Smooth muscle cell (in vitro differentiated cells): Measurements from ENCODE around the gene FER. TPM values are rescaled to one million over a fixed set of nuclear protein-coding genes. Genes with fewer than 3 reads are reported as not detected.
"Not testable (repeated sequence)": the region's sequence is repeated elsewhere in the genome, so short reads cannot be mapped to it uniquely, and the experiment has no call there.

Experiments used
- DNase-seq: peaks from one replicate; lab custom pipeline; 2025; ENCODE audit not compliant: unreplicated experiment; lab: John Stamatoyannopoulos, UW
- H2AFZ ChIP-seq: fragments of 200-600 bp; sonication (generic); 2 replicates; pipeline ENCODE4 v1.6.0; 2016; ENCODE audit warnings: antibody characterized with exemption, low read depth, mild to moderate bottlenecking
- H3F3A ChIP-seq: fragments of 200-600 bp; sonication (generic); 2 replicates; pipeline ENCODE4 v1.6.0; 2017; ENCODE audit warnings: antibody characterized with exemption, low read depth
- H3K27ac ChIP-seq: fragments of 200-600 bp; sonication (generic); 2 replicates; pipeline ENCODE4 v1.5.1; 2016; ENCODE audit warnings: low read depth, mild to moderate bottlenecking
- H3K27me3 ChIP-seq: fragments of 200-600 bp; sonication (generic); 2 replicates; pipeline ENCODE4 v1.6.1; 2016; ENCODE audit warnings: low read depth, mild to moderate bottlenecking
- H3K36me3 ChIP-seq: fragments of 200-600 bp; sonication (generic); 2 replicates; pipeline ENCODE4 v1.5.1; 2016; ENCODE audit warnings: low read depth
- H3K4me1 ChIP-seq: fragments of 200-600 bp; sonication (generic); 2 replicates; pipeline ENCODE4 v1.5.1; 2016; ENCODE audit warnings: low read depth
- H3K4me2 ChIP-seq: fragments of 200-600 bp; sonication (generic); 2 replicates; pipeline ENCODE4 v1.6.0; 2016; ENCODE audit warnings: mild to moderate bottlenecking
- H3K4me3 ChIP-seq: fragments of 200-600 bp; sonication (generic); 2 replicates; pipeline ENCODE4 v1.5.1; 2016; ENCODE audit warnings: mild to moderate bottlenecking
- H3K79me2 ChIP-seq: fragments of 200-600 bp; sonication (generic); 2 replicates; pipeline ENCODE4 v1.6.0; 2016; ENCODE audit warnings: low read depth, mild to moderate bottlenecking
- H3K9ac ChIP-seq: fragments of 200-600 bp; sonication (generic); 2 replicates; pipeline ENCODE4 v1.6.0; 2016; ENCODE audit warnings: low read depth
- H3K9me3 ChIP-seq: fragments of 200-600 bp; sonication (generic); replicated peaks from 2 replicates; pipeline ENCODE4 v1.5.1; 2016; ENCODE audit warnings: low read depth
- H4K20me1 ChIP-seq: fragments of 200-600 bp; sonication (generic); 2 replicates; pipeline ENCODE4 v1.6.0; 2016; ENCODE audit warnings: low read depth
- WGBS: methylation state at CpG from one replicate; pipeline ENCODE4 v1.1.7; 2016; ENCODE audit warnings: low lambda C conversion rate; 5-methylcytosine and 5-hydroxymethylcytosine counted together
- polyA plus RNA-seq: library from polyadenylated mRNA; unstranded; fragments of >200 nt; fragmentation: Nextera tagmentation; extraction: Ambion mirVana; gene quantifications from 2 replicates; pipeline ENCODE4 v1.2.1, GENCODE V29; 2016
- total RNA-seq: library from RNA; depleted of rRNA; stranded (reverse); fragments of >200 nt; gene quantifications from 2 replicates; pipeline ENCODE4 v1.2.3, GENCODE V29; 2014
- TF ChIP-seq, protein P1 (sequence below): fragments of 200-600 bp; sonication (generic); IDR thresholded peaks from 2 replicates; pipeline ENCODE4 v1.5.1; 2017; ENCODE audit warnings: borderline replicate concordance, mild to moderate bottlenecking, antibody characterized with exemption; ENCODE audit not compliant: insufficient read depth, poor library complexity, severe bottlenecking

The FER gene
- total and polyA plus RNA-seq, 2 experiments from 2014 or later = 15.6 to 16.4 TPM

DNA sequence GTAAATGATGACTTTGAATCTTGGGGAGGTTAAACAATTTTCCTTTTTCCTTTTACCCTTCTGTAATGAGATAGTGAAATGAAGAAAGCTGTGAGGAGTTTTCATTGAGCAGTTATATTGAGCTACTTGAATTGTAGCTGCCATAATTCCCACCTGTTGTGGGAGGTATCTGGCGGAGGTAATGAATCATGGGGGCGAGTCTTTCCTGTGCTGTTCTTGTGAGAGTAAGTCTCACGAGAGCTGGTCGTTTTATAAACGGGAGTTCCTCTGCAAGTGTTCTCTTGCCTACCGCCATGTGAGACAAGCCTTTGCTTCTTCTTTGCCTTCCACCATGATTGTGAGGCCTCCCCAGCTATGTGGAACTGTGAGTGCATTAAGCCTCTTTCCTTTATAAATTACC is 258.4 kb downstream of the FER start:
- H3K9ac ChIP-seq = no peak overlapping the region
- 89% methylated on average over 6 of the region's 6 CpGs for WGBS
- H3K4me3 ChIP-seq = no peak overlapping the region
- no peak overlapping the region for H2AFZ ChIP-seq
- H3K79me2 ChIP-seq = no peaks in the 10 kb centered on the region
- H3K27ac ChIP-seq = no peak overlapping the region
- H3K27me3 ChIP-seq = no peaks in the 10 kb centered on the region
- H4K20me1 ChIP-seq = no peaks in the 10 kb centered on the region
- no peaks in the 10 kb centered on the region for H3K36me3 ChIP-seq
- TF ChIP-seq, protein P1, sequence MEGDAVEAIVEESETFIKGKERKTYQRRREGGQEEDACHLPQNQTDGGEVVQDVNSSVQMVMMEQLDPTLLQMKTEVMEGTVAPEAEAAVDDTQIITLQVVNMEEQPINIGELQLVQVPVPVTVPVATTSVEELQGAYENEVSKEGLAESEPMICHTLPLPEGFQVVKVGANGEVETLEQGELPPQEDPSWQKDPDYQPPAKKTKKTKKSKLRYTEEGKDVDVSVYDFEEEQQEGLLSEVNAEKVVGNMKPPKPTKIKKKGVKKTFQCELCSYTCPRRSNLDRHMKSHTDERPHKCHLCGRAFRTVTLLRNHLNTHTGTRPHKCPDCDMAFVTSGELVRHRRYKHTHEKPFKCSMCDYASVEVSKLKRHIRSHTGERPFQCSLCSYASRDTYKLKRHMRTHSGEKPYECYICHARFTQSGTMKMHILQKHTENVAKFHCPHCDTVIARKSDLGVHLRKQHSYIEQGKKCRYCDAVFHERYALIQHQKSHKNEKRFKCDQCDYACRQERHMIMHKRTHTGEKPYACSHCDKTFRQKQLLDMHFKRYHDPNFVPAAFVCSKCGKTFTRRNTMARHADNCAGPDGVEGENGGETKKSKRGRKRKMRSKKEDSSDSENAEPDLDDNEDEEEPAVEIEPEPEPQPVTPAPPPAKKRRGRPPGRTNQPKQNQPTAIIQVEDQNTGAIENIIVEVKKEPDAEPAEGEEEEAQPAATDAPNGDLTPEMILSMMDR = no peak
- H3K4me2 ChIP-seq = no peak overlapping the region
- H3K9me3 ChIP-seq = no peaks in the 10 kb centered on the region
- no peaks in the 10 kb centered on the region for H3F3A ChIP-seq
- no peak for DNase-seq
- no peaks in the 10 kb centered on the region for H3K4me1 ChIP-seq

DNA sequence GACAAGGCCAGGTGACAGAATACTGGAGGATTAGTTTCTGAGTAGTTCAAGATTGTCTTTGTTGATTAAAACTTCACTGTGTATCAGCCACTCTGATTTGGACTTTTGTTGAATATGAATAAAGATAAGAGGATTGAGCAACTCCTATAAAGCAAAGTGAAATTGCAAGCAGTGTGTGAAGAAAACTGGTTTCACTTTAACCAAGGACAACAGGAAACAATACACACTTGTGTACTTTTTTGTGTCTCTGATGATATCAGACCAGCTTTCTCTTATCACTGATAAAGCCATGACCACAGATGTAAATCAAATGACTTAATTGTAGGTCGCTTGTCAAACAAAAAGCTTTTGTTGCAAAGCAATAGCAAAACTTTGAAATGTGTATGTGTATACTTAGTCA is 268.6 kb downstream of the FER start:
- Histone ChIP-seq H3K36me3 (peaks cover 4% of the 10 kb centered on the region), H3K9ac (no peak overlapping the region), H3K9me3 (no peaks in the 10 kb centered on the region), H2AFZ (no peak overlapping the region), H3K4me3 (no peak overlapping the region), H3F3A (no peaks in the 10 kb centered on the region), H3K79me2 (no peaks in the 10 kb centered on the region), H4K20me1 (peaks cover 13% of the 10 kb centered on the region), H3K4me1 (peaks cover 3% of the 10 kb centered on the region), H3K27ac (no peak overlapping the region), H3K27me3 (no peaks in the 10 kb centered on the region), H3K4me2 (no peak overlapping the region)
- TF ChIP-seq, protein P1 = no peak
- 83% methylated on average over 1 of the region's 1 CpG for WGBS
- DNase-seq = no peak

DNA sequence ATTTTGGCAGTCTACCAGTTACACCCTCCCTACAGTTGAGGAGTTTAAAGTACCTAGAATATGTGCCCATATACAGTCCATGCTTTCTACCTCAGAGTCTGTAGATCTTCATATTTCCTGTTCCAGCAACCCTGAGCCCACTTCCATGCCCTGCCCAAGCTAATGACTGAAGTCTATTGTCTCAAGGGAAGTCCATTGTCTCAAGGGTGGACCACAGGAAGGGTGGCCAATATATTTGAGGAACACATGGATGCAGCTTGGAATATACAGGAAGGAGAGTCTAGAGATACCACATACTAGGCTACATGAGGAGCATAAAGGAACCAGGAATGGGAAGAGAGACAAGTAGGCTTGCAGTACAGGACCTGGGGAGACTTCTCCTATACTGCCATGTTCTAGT is 274.4 kb downstream of the FER start:
- TF ChIP-seq, protein P1 = no peak
- H2AFZ ChIP-seq = no peak overlapping the region
- H3K9ac ChIP-seq = no peak overlapping the region
- H3K4me3 ChIP-seq = no peak overlapping the region
- H3K36me3 ChIP-seq = peaks cover 5% of the 10 kb centered on the region
- H3K4me2 ChIP-seq = no peak overlapping the region
- peaks cover 3% of the 10 kb centered on the region for H3K4me1 ChIP-seq
- H3K27me3 ChIP-seq = no peaks in the 10 kb centered on the region
- peaks cover 9% of the 10 kb centered on the region for H4K20me1 ChIP-seq
- H3K9me3 ChIP-seq = no peaks in the 10 kb centered on the region
- H3K79me2 ChIP-seq = no peaks in the 10 kb centered on the region
- no peak overlapping the region for H3K27ac ChIP-seq
- H3F3A ChIP-seq = no peaks in the 10 kb centered on the region
- no peak for DNase-seq

DNA sequence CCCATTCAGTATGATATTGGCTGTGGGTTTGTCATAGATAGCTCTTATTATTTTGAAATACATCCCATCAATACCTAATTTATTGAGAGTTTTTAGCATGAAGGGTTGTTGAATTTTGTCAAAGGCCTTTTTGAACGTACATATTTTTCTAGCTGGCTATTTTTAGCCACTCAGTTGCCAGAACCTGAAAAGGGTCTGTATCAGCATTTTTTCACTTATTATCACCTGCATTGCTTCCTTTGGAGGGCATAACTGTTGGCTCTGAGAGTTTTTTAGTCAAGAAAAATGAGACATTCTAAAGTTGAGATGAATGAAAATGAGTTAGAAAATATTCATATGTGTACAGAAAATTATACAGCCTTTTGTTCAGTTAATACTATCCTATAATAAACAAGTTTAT is 278.0 kb downstream of the FER start:
- H3K79me2 ChIP-seq, H3K9me3 ChIP-seq, DNase-seq, H4K20me1 ChIP-seq, H3K4me3 ChIP-seq, H3F3A ChIP-seq, H3K4me1 ChIP-seq, H3K4me2 ChIP-seq, H2AFZ ChIP-seq, H3K27me3 ChIP-seq, H3K27ac ChIP-seq, H3K9ac ChIP-seq, H3K36me3 ChIP-seq: not testable (repeated sequence)
- WGBS = 53% methylated on average over 1 of the region's 1 CpG
